Amniotic stem cell (primary cell): ENCODE results near the gene SMURF1.
"Not testable (repeated sequence)": the region's sequence is repeated elsewhere in the genome, so short reads cannot be mapped to it uniquely, and the experiment has no call there.

Source experiments
- DNase-seq: peaks from one replicate; lab custom pipeline; 2025; lab: John Stamatoyannopoulos, UW

The SMURF1 gene

GRCh38 chr7:99121496-99122021 is 22.3 kb downstream of the SMURF1 start:
- DNase-seq, result no peak

- no peak for DNase-seq
Measured at GRCh38 chr7:99120916-99121315, 23.0 kb downstream of the SMURF1 start.

GRCh38 chr7:99120501-99120900 is 23.4 kb downstream of the SMURF1 start:
- DNase-seq, result no peak

GRCh38 chr7:99118077-99118476 is 25.8 kb downstream of the SMURF1 start:
- no peak for DNase-seq

- DNase-seq, result no peak
Measured at GRCh38 chr7:99116144-99116543, 27.8 kb downstream of the SMURF1 start.

- DNase-seq, result no peak
Measured at GRCh38 chr7:99115379-99115778, 28.5 kb downstream of the SMURF1 start.

GRCh38 chr7:99112979-99113378 is 30.9 kb downstream of the SMURF1 start:
- no peak for DNase-seq

- DNase-seq, result no peak
Measured at GRCh38 chr7:99112097-99112496, 31.8 kb downstream of the SMURF1 start.

- no peak for DNase-seq
Measured at GRCh38 chr7:99111591-99111990, 32.3 kb downstream of the SMURF1 start.

GRCh38 chr7:99109108-99110051 is 34.5 kb downstream of the SMURF1 start:
- no peak for DNase-seq

GRCh38 chr7:99108613-99109012 is 35.3 kb downstream of the SMURF1 start:
- no peak for DNase-seq

- no peak for DNase-seq
Measured at GRCh38 chr7:99106821-99107241, 37.1 kb downstream of the SMURF1 start.

GRCh38 chr7:99106411-99106810 is 37.5 kb downstream of the SMURF1 start:
- no peak for DNase-seq

GRCh38 chr7:99105756-99106155 is 38.2 kb downstream of the SMURF1 start:
- no peak for DNase-seq

GRCh38 chr7:99104631-99105030 is 39.3 kb downstream of the SMURF1 start:
- no peak for DNase-seq

GRCh38 chr7:99103836-99104235 is 40.1 kb downstream of the SMURF1 start:
- DNase-seq, result not testable (repeated sequence)

GRCh38 chr7:99102809-99103690 is 40.9 kb downstream of the SMURF1 start:
- peak; percentile 69 for DNase-seq

- DNase-seq, result no peak
Measured at GRCh38 chr7:99102361-99102760, 41.5 kb downstream of the SMURF1 start.

GRCh38 chr7:99101516-99101915 is 42.4 kb downstream of the SMURF1 start:
- DNase-seq, result not testable (repeated sequence)

- DNase-seq, result no peak
Measured at GRCh38 chr7:99099499-99100077, 44.3 kb downstream of the SMURF1 start.

GRCh38 chr7:99098824-99099498 is 44.9 kb downstream of the SMURF1 start:
- DNase-seq, result no peak
